Measurements from ENCODE around the gene CRNKL1. TPM values are rescaled to one million over a fixed set of nuclear protein-coding genes. Genes with fewer than 3 reads are reported as not detected.

The CRNKL1 gene
- total RNA-seq, 1 donor from 2014 or later = 21.9 TPM

GRCh38 chr20:20019123-20019522 is 33.1 kb downstream of the CRNKL1 start:
- H3K9me3 Mint-ChIP-seq (ENCODE audit: unreplicated experiment) = no peaks in the 10 kb centered on the region
- H3K4me1 Mint-ChIP-seq (ENCODE audit: unreplicated experiment) = peaks cover 42% of the 10 kb centered on the region
- no peak overlapping the region for H3K27ac Mint-ChIP-seq (ENCODE audit: unreplicated experiment)
- peaks cover 14% of the 10 kb centered on the region for H3K36me3 Mint-ChIP-seq (ENCODE audit: unreplicated experiment)
- TF ChIP-seq CTCF (IDR thresholded peaks at IDR 0.05) = no peak
- no peak for DNase-seq (ENCODE audit: extremely low spot score, unreplicated experiment)
- H3K27me3 Mint-ChIP-seq (ENCODE audit: unreplicated experiment) = no peaks in the 10 kb centered on the region
- peak overlapping the region; percentile 87 for H3K4me3 Mint-ChIP-seq (ENCODE audit: unreplicated experiment)

GRCh38 chr20:20018366-20018765 is 33.9 kb downstream of the CRNKL1 start:
- Mint-ChIP-seq H3K4me1 (ENCODE audit: unreplicated experiment) (peaks cover 42% of the 10 kb centered on the region), H3K4me3 (ENCODE audit: unreplicated experiment) (peak overlapping the region; percentile 87), H3K27me3 (ENCODE audit: unreplicated experiment) (no peaks in the 10 kb centered on the region), H3K36me3 (ENCODE audit: unreplicated experiment) (peaks cover 14% of the 10 kb centered on the region), H3K9me3 (ENCODE audit: unreplicated experiment) (no peaks in the 10 kb centered on the region), H3K27ac (ENCODE audit: unreplicated experiment) (peak overlapping the region; percentile 68)
- TF ChIP-seq CTCF (IDR thresholded peaks at IDR 0.05) = no peak
- no peak for DNase-seq (ENCODE audit: extremely low spot score, unreplicated experiment)

GRCh38 chr20:20017844-20018185 is 34.5 kb downstream of the CRNKL1 start:
- peaks cover 14% of the 10 kb centered on the region for H3K36me3 Mint-ChIP-seq (ENCODE audit: unreplicated experiment)
- peaks cover 42% of the 10 kb centered on the region for H3K4me1 Mint-ChIP-seq (ENCODE audit: unreplicated experiment)
- no peak for TF ChIP-seq CTCF (IDR thresholded peaks at IDR 0.05)
- peak overlapping the region; percentile 87 for H3K4me3 Mint-ChIP-seq (ENCODE audit: unreplicated experiment)
- no peaks in the 10 kb centered on the region for H3K9me3 Mint-ChIP-seq (ENCODE audit: unreplicated experiment)
- peak overlapping the region; percentile 68 for H3K27ac Mint-ChIP-seq (ENCODE audit: unreplicated experiment)
- no peak for DNase-seq (ENCODE audit: extremely low spot score, unreplicated experiment)
- no peaks in the 10 kb centered on the region for H3K27me3 Mint-ChIP-seq (ENCODE audit: unreplicated experiment)

DNA sequence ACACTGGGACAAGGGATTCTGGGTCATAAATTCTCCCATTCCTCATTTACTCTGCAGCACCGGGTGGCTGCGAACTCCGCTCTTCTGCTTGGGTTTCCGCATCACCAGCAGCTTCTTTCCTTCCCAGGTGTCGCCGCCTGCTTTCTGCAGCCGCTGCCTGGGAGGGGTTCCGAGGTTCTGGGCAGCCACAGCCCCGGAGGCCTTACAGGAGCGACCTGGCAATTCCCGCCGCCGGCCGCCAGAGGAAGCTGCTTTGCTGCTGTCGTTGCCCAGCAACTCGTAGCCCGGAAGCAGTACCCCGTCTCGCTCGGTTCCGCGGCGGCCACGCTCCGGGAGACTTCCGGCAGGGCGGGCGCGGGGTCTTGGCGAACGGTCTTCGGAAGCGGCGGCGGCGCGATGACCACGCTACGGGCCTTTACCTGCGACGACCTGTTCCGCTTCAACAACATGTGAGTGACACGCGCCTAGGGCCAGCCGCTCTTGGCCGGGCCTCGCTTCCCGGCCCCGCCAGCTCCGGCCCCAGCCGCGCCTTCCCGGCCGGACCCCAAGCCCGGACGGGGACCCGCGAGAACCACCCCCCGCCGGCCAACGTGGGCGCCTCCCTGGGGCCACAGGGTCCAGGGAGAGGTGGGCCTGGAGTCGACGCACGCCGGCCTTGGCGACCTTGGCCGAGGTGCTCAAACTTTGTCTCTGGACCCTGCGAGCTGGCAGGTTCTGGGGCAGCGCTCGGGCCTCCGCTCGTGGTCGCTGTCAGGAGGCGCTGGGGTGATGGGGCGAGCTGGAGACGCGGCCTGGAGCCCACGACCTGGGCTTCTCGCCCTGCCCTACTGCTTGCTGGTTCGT is 35.0 kb downstream of the CRNKL1 start, which contains the start of gene NAA20:
Gene NAA20, plus strand, starts transcription at position 362 of the 843 bp plus-strand sequence. Its CDS starts 35 bp downstream, at position 397.
- Mint-ChIP-seq H3K36me3 (ENCODE audit: unreplicated experiment) (peaks cover 14% of the 10 kb centered on the region), H3K27me3 (ENCODE audit: unreplicated experiment) (no peaks in the 10 kb centered on the region), H3K4me1 (ENCODE audit: unreplicated experiment) (peaks cover 42% of the 10 kb centered on the region), H3K4me3 (ENCODE audit: unreplicated experiment) (peak within 1 kb of the TSS; percentile 87), H3K27ac (ENCODE audit: unreplicated experiment) (peak within 1 kb of the TSS; percentile 94), H3K9me3 (ENCODE audit: unreplicated experiment) (no peaks in the 10 kb centered on the region)
- peak; percentile 96 for DNase-seq (ENCODE audit: extremely low spot score, unreplicated experiment)
- peak; percentile 68 for TF ChIP-seq CTCF (IDR thresholded peaks at IDR 0.05)

- Mint-ChIP-seq H3K36me3 (ENCODE audit: unreplicated experiment) (peaks cover 6% of the 10 kb centered on the region), H3K4me1 (ENCODE audit: unreplicated experiment) (peaks cover 41% of the 10 kb centered on the region), H3K27ac (ENCODE audit: unreplicated experiment) (no peak overlapping the region), H3K9me3 (ENCODE audit: unreplicated experiment) (no peaks in the 10 kb centered on the region), H3K4me3 (ENCODE audit: unreplicated experiment) (no peak overlapping the region), H3K27me3 (ENCODE audit: unreplicated experiment) (no peaks in the 10 kb centered on the region)
- DNase-seq (ENCODE audit: extremely low spot score, unreplicated experiment) = no peak
- TF ChIP-seq CTCF (IDR thresholded peaks at IDR 0.05) = no peak
Observed at GRCh38 chr20:20014659-20015058, 37.6 kb downstream of the CRNKL1 start.

All from osteocyte (in vitro differentiated cells).